Measurements from ENCODE around the gene PFAS. TPM values are rescaled to one million over a fixed set of nuclear protein-coding genes. Genes with fewer than 3 reads are reported as not detected.

The PFAS gene
- total RNA-seq, 4 donors from 2014 or later, result 0.75 to 24.9 (median 8.9) TPM

GRCh38 chr17:8220783-8221662, 28.1 kb upstream of the PFAS start:
- WGBS, 2 donors (ENCODE audit: low coverage in 1 of 2), result 0 to 1% methylated on average over 14 to 45 of the region's 45 CpGs
- Histone ChIP-seq H3K9me3 (no peaks in the 10 kb centered on the region), H3K27ac (peak overlapping the region; percentile 95 to 99 (median 98)), H3K27me3 (no peaks in the 10 kb centered on the region), H3K4me1 (peaks cover 8 to 26% (median 17%) of the 10 kb centered on the region in 4 donors), H3K4me3 (peak overlapping the region; percentile 46 to 82 (median 52)), H3K36me3 (no peaks in the 10 kb centered on the region)
- intact Hi-C loops (cut with DNase I; ENCODE audit: low total_unique reads), result loop anchor here (2.0 kb wide), 1 partner anchor 76 kb away; no protein-coding TSS in a partner anchor
- in situ Hi-C loops (cut with MboI; ENCODE audit: low pct_ligation_motif_present in 1 of 4, low pct_unique_long_range_greater_than_20kb in 1 of 4, low sequenced_read_pairs in 3 of 4), result no loop called here
- TF ChIP-seq CTCF (IDR thresholded peaks at IDR 0.05) (peak in 1 of 5 experiments; percentile 10), POLR2A (IDR thresholded peaks at IDR 0.05) (peak; percentile 23), POLR2AphosphoS5 (IDR thresholded peaks at IDR 0.05) (peak in 2 of 3 donors; percentile 31 to 36), EP300 (IDR thresholded peaks at IDR 0.05; ENCODE audit: low read depth) (no peak)
- peak; percentile 94 for DNase-seq

- Histone ChIP-seq H3K36me3 (no peaks in the 10 kb centered on the region), H3K4me3 (peak overlapping the region; percentile 46 to 82 (median 52)), H3K27ac (peak overlapping the region; percentile 95 to 99 (median 98)), H3K4me1 (peaks cover 8 to 31% (median 18%) of the 10 kb centered on the region in 4 donors), H3K9me3 (no peaks in the 10 kb centered on the region), H3K27me3 (no peaks in the 10 kb centered on the region)
- DNase-seq, result peak; percentile 90
- in situ Hi-C loops (cut with MboI; ENCODE audit: low pct_ligation_motif_present in 1 of 4, low pct_unique_long_range_greater_than_20kb in 1 of 4, low sequenced_read_pairs in 3 of 4) (no loop called here), intact Hi-C loops (cut with DNase I; ENCODE audit: low total_unique reads) (loop anchor here (2.0 kb wide), 2 partner anchors 35 to 75 kb away; no protein-coding TSS in a partner anchor)
- WGBS, 2 donors (ENCODE audit: low coverage in 1 of 2), result 0% methylated on average over 2 to 40 of the region's 40 CpGs
- TF ChIP-seq POLR2AphosphoS5 (IDR thresholded peaks at IDR 0.05) (peak in 2 of 3 donors; percentile 4 to 12), CTCF (IDR thresholded peaks at IDR 0.05) (peak in 1 of 5 experiments; percentile 11), POLR2A (IDR thresholded peaks at IDR 0.05) (no peak), EP300 (IDR thresholded peaks at IDR 0.05; ENCODE audit: low read depth) (no peak)
Measured at GRCh38 chr17:8221663-8222379, 27.3 kb upstream of the PFAS start.

GRCh38 chr17:8222380-8222629, 26.8 kb upstream of the PFAS start:
- DNase-seq, result no peak

More at GRCh38 chr17:8222380-8222629, 26.8 kb upstream of the PFAS start:
- intact Hi-C loops (cut with DNase I; ENCODE audit: low total_unique reads) (loop anchor here (2.0 kb wide), 1 partner anchor 36 kb away; no protein-coding TSS in a partner anchor), in situ Hi-C loops (cut with MboI; ENCODE audit: low pct_ligation_motif_present in 1 of 4, low pct_unique_long_range_greater_than_20kb in 1 of 4, low sequenced_read_pairs in 3 of 4) (no loop called here)
- 1% methylated on average over 9 of the region's 9 CpGs; no CpG with 5 or more reads in 1 of the 2 donors for WGBS, 2 donors (ENCODE audit: low coverage in 1 of 2)
- TF ChIP-seq POLR2A (IDR thresholded peaks at IDR 0.05), result no peak
- TF ChIP-seq CTCF (IDR thresholded peaks at IDR 0.05), result peak in 1 of 5 experiments; percentile 1
- TF ChIP-seq POLR2AphosphoS5 (IDR thresholded peaks at IDR 0.05), result peak in 2 of 3 donors; percentile 3 to 9
- no peaks in the 10 kb centered on the region for H3K27me3 ChIP-seq
- H3K27ac ChIP-seq, result peak overlapping the region; percentile 95 to 99 (median 98)
- H3K36me3 ChIP-seq, result no peaks in the 10 kb centered on the region
- peaks cover 8 to 36% (median 20%) of the 10 kb centered on the region in 4 donors for H3K4me1 ChIP-seq
- no peaks in the 10 kb centered on the region for H3K9me3 ChIP-seq
- H3K4me3 ChIP-seq, result peak overlapping the region; percentile 46 to 82 (median 52)

All from transverse colon (tissue), 4 donors.